Kidney (tissue), 14 donors: ENCODE results near the gene FAM162B. TPM values are rescaled to one million over a fixed set of nuclear protein-coding genes. Genes with fewer than 3 reads are reported as not detected.

Source experiments
- DNase-seq, 5 donors: peaks; one replicate each; pipeline ENCODE4 v3.0.0-alpha.2; 2013 to 2020
- FAIRE-seq: peaks from 2 replicates; lab custom pipeline; 2012; peaks lifted over from hg19 to GRCh38; lab: Jason Lieb, UNC
- H3K27ac ChIP-seq, 2 donors: one replicate each; pipeline ENCODE4 v1.7.0; 2013; ENCODE audit warnings: low read depth in 2 of 2, low read length in 2 of 2, inconsistent platforms in 1 of 2
- H3K27me3 ChIP-seq: one replicate; pipeline ENCODE4 v1.7.1; 2013; ENCODE audit warnings: low read length, inconsistent platforms; ENCODE audit not compliant: control insufficient read depth, insufficient read depth
- H3K36me3 ChIP-seq, 3 donors: one replicate each; pipeline versions ENCODE4 v1.7.0 to v1.7.1; 2013; ENCODE audit warnings: low read length in 3 of 3, control low read depth in 1 of 3, inconsistent platforms in 1 of 3; ENCODE audit not compliant: insufficient read depth in 3 of 3, control insufficient read depth in 2 of 3
- H3K4me1 ChIP-seq, 3 donors: one replicate each; pipeline versions ENCODE4 v1.7.0 to v1.7.1; 2013; ENCODE audit warnings: low read length in 3 of 3, inconsistent platforms in 1 of 3, low read depth in 1 of 3; ENCODE audit not compliant: control insufficient read depth in 2 of 3, insufficient read depth in 2 of 3
- H3K4me3 ChIP-seq, 3 donors: one replicate each; pipeline versions ENCODE4 v1.7.0 to v1.8.1; 2013; ENCODE audit warnings: low read length in 3 of 3, control low read depth in 1 of 3, inconsistent platforms in 1 of 3
- H3K9ac ChIP-seq, 3 donors: one replicate each; pipeline versions ENCODE4 v1.7.0 to v1.7.1; 2013; ENCODE audit warnings: low read length in 3 of 3, control low read depth in 1 of 3, inconsistent platforms in 1 of 3
- H3K9me3 ChIP-seq, 3 donors: one replicate each; pipeline versions ENCODE4 v1.7.0 to v1.7.1; 2013; ENCODE audit warnings: low read length in 3 of 3, control low read depth in 1 of 3, inconsistent platforms in 1 of 3; ENCODE audit not compliant: control insufficient read depth in 2 of 3, insufficient read depth in 1 of 3
- CTCF ChIP-seq: IDR thresholded peaks from 3 replicates; pipeline ENCODE4 v1.5.1; 2012; ENCODE audit warnings: mild to moderate bottlenecking, moderate library complexity, borderline replicate concordance; ENCODE audit not compliant: insufficient read depth; ENCODE audit errors: extremely low read depth
- intact Hi-C: fragments of 100-400 bp; cut with DNase I; formaldehyde crosslinking; loops from one replicate; pipeline ENCODE4 v1.11.1; 2022
- polyA plus RNA-seq: library from polyadenylated mRNA; stranded (reverse); fragments of 350-450 nt; fragmentation: Illumina TruSeq; extraction: RNeasy Lipid Tissue Mini Kit (QIAGEN cat#74804); gene quantifications from one replicate; pipeline ENCODE4 v1.2.3, GENCODE V29; 2014; ENCODE audit warnings: low read depth, low replicate concordance; ENCODE audit not compliant: insufficient read depth
- total RNA-seq: library from RNA; stranded (reverse); fragmentation: NEBNext Ultra II Directional; extraction: Animal tissue kit (Norgen Biotek cat#: 25700); gene quantifications from one replicate; pipeline ENCODE4 v1.2.1, GENCODE V29; 2021
- donor health status: control.
- donor health status: control.
- donor health status: control.
- donor health status: control.
- donor health status: control.
- donor health status: DM: yes; HTN: yes; CAD: no.
- donor health status: Normal renal cell carcinoma (clear cell type).

The FAM162B gene
- total and polyA plus RNA-seq, 2 donors from 2014 or later: 4.3 to 5.8 TPM

GRCh38 chr6:116779573-116780164 is 14.2 kb upstream of the FAM162B start:
- DNase-seq: peak in 2 of 5 donors; percentile 58 to 62

GRCh38 chr6:116773886-116774285 is 8.4 kb upstream of the FAM162B start:
- FAIRE-seq: no peak
- Histone ChIP-seq H3K4me3 (no peak overlapping the region), H3K4me1 (no peaks in the 10 kb centered on the region), H3K27me3 (no peaks in the 10 kb centered on the region), H3K36me3 (no peaks in the 10 kb centered on the region), H3K9ac (no peak overlapping the region), H3K27ac (no peak overlapping the region), H3K9me3 (no peaks in the 10 kb centered on the region)
- no peak for TF ChIP-seq CTCF
- DNase-seq: no peak
- intact Hi-C loops: no loop called here

More at GRCh38 chr6:116779573-116780164, 14.2 kb upstream of the FAM162B start:
- peak overlapping the region in 1 of 3 donors; percentile 19 for H3K4me3 ChIP-seq
- TF ChIP-seq CTCF: peak; percentile 36
- H3K9ac ChIP-seq: no peak overlapping the region
- no peaks in the 10 kb centered on the region for H3K9me3 ChIP-seq
- no peaks in the 10 kb centered on the region for H3K27me3 ChIP-seq
- intact Hi-C loops: no loop called here
- H3K4me1 ChIP-seq: no peaks in the 10 kb centered on the region
- H3K27ac ChIP-seq: no peak overlapping the region
- H3K36me3 ChIP-seq: no peaks in the 10 kb centered on the region
- FAIRE-seq: peak; percentile 64

- no peak for TF ChIP-seq CTCF
These were observed 6.9 kb upstream of the FAM162B start for GRCh38 chr6:116772450-116772849.

GRCh38 chr6:116767715-116768114 is 2.2 kb upstream of the FAM162B start:
- Histone ChIP-seq H3K27me3 (peaks cover 18% of the 10 kb centered on the region), H3K9me3 (no peaks in the 10 kb centered on the region), H3K27ac (no peak overlapping the region), H3K36me3 (no peaks in the 10 kb centered on the region), H3K4me1 (no peaks in the 10 kb centered on the region), H3K9ac (no peak overlapping the region), H3K4me3 (no peak overlapping the region)
- intact Hi-C loops: no loop called here
- FAIRE-seq: no peak
- DNase-seq: no peak
- no peak for TF ChIP-seq CTCF

More at GRCh38 chr6:116772450-116772849, 6.9 kb upstream of the FAM162B start:
- DNase-seq (no peak), FAIRE-seq (no peak)
- intact Hi-C loops: no loop called here
- Histone ChIP-seq H3K9me3 (no peaks in the 10 kb centered on the region), H3K36me3 (no peaks in the 10 kb centered on the region), H3K4me3 (no peak overlapping the region), H3K27ac (no peak overlapping the region), H3K9ac (no peak overlapping the region), H3K4me1 (no peaks in the 10 kb centered on the region), H3K27me3 (no peaks in the 10 kb centered on the region)
